Measurements from ENCODE around the gene SLC25A24. TPM values are rescaled to one million over a fixed set of nuclear protein-coding genes. Genes with fewer than 3 reads are reported as not detected.

SLC25A24 gene
- total RNA-seq, 1 experiment from 2014 or later, result 86.8 TPM

- Histone ChIP-seq H2AFZ (ENCODE audit: low read length) (no peak overlapping the region), H3K27ac (ENCODE audit: low read length) (no peak overlapping the region), H3K4me1 (ENCODE audit: low read length) (no peaks in the 10 kb centered on the region; the same call in 1 of the 2 replicates), H3K36me3 (ENCODE audit: insufficient read depth, low read length) (no peaks in the 10 kb centered on the region), H3K79me2 (ENCODE audit: low read length) (no peaks in the 10 kb centered on the region), H3K4me3 (ENCODE audit: low read length) (no peak overlapping the region), H3K9me3 (ENCODE audit: low read length) (no peaks in the 10 kb centered on the region), H4K20me1 (ENCODE audit: insufficient read depth, low read depth, low read length) (no peaks in the 10 kb centered on the region), H3K9ac (ENCODE audit: low read length) (no peak overlapping the region), H3K27me3 (ENCODE audit: low read length) (no peaks in the 10 kb centered on the region), H3K4me2 (ENCODE audit: low read depth, low read length, poor library complexity, severe bottlenecking) (no peak overlapping the region), H3K9me2 (replicated peaks; ENCODE audit: insufficient read depth, low read length) (no peaks in the 10 kb centered on the region)
- no peak for DNase-seq
These were observed 103.1 kb downstream of the SLC25A24 start for GRCh38 chr1:108097018-108097417.

DNA sequence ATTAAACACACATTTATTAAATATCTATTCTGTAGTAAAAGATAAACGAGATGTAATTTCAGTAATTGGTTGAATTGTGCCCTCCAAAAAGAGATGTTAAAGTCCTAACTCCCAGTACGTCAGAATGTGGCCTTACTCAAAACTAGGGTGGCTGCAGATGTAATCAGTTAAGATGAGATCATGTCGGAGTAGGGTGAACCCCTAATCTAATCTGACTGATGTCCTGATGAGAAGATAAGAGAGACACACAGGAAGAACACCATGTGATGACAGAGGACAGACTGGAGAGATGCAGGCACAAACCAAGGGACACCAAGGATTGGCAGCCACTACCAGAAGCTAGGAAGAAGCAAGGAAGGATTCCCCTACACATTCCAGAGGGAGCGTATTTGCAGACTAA is 104.1 kb downstream of the SLC25A24 start:
- no peaks in the 10 kb centered on the region for H3K79me2 ChIP-seq (ENCODE audit: low read length)
- H4K20me1 ChIP-seq (ENCODE audit: insufficient read depth, low read depth, low read length), result no peaks in the 10 kb centered on the region
- H3K4me1 ChIP-seq (ENCODE audit: low read length), result no peaks in the 10 kb centered on the region
- no peak overlapping the region for H3K27ac ChIP-seq (ENCODE audit: low read length)
- H3K36me3 ChIP-seq (ENCODE audit: insufficient read depth, low read length), result no peaks in the 10 kb centered on the region
- no peak overlapping the region for H2AFZ ChIP-seq (ENCODE audit: low read length)
- no peak overlapping the region for H3K4me2 ChIP-seq (ENCODE audit: low read depth, low read length, poor library complexity, severe bottlenecking)
- DNase-seq, result no peak
- H3K9me2 ChIP-seq (replicated peaks; ENCODE audit: insufficient read depth, low read length), result no peaks in the 10 kb centered on the region
- H3K9ac ChIP-seq (ENCODE audit: low read length), result no peak overlapping the region
- H3K9me3 ChIP-seq (ENCODE audit: low read length), result no peaks in the 10 kb centered on the region
- no peak overlapping the region for H3K4me3 ChIP-seq (ENCODE audit: low read length)
- H3K27me3 ChIP-seq (ENCODE audit: low read length), result no peaks in the 10 kb centered on the region

DNA sequence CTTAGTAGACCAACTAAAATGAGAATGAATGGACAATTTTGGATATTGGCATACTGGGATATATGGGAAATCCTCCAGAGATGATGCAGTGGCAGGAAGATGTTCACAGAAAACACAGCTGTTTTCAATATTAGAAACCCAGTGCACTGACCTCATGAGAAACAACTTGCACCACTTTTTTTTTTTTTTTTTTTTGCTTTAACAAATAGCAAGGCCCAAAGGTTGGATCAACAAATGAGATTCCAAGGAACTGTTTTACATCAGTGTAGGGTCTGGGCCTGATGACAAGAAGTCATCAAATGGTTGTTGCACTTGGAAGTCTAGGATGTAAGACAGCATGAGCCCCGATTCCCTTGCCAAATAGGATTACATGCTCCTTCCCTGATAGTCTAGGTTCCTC is 110.7 kb downstream of the SLC25A24 start:
- no peak overlapping the region for H2AFZ ChIP-seq (ENCODE audit: low read length)

DNA sequence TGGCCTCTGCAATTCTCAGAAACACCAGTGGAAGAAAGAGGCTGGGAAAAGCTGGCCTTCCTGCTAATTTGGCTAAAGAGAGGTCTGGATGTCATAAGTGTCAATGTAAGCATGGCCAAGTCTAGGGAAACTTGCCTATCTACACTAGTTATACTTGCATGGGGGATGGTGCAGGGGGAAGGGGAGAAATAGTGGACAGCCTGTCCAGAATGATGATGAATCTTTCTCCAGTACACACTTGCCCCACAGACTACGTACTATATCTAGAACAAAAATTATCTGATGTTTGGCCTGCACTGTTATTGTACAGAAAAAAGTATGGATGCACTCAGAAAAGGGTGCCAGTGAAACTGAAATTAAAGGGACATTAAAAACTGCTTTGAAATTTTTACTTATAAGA is 114.5 kb downstream of the SLC25A24 start:
- Histone ChIP-seq H3K27me3 (ENCODE audit: low read length) (no peaks in the 10 kb centered on the region), H3K9me2 (replicated peaks; ENCODE audit: insufficient read depth, low read length) (no peaks in the 10 kb centered on the region), H4K20me1 (ENCODE audit: insufficient read depth, low read depth, low read length) (no peaks in the 10 kb centered on the region), H3K4me3 (ENCODE audit: low read length) (no peak overlapping the region), H3K4me2 (ENCODE audit: low read depth, low read length, poor library complexity, severe bottlenecking) (no peak overlapping the region), H3K79me2 (ENCODE audit: low read length) (no peaks in the 10 kb centered on the region), H3K36me3 (ENCODE audit: insufficient read depth, low read length) (no peaks in the 10 kb centered on the region), H3K9me3 (ENCODE audit: low read length) (no peaks in the 10 kb centered on the region), H2AFZ (ENCODE audit: low read length) (no peak overlapping the region), H3K4me1 (ENCODE audit: low read length) (no peaks in the 10 kb centered on the region), H3K27ac (ENCODE audit: low read length) (no peak overlapping the region), H3K9ac (ENCODE audit: low read length) (no peak overlapping the region)
- no peak for DNase-seq

More for the DNA sequence above, 110.7 kb downstream of the SLC25A24 start:
- no peaks in the 10 kb centered on the region for H3K4me1 ChIP-seq (ENCODE audit: low read length)
- H3K36me3 ChIP-seq (ENCODE audit: insufficient read depth, low read length), result no peaks in the 10 kb centered on the region
- H4K20me1 ChIP-seq (ENCODE audit: insufficient read depth, low read depth, low read length), result no peaks in the 10 kb centered on the region
- H3K27me3 ChIP-seq (ENCODE audit: low read length), result no peaks in the 10 kb centered on the region
- H3K9me2 ChIP-seq (replicated peaks; ENCODE audit: insufficient read depth, low read length), result no peaks in the 10 kb centered on the region
- no peaks in the 10 kb centered on the region for H3K9me3 ChIP-seq (ENCODE audit: low read length)
- no peak overlapping the region for H3K27ac ChIP-seq (ENCODE audit: low read length)
- H3K79me2 ChIP-seq (ENCODE audit: low read length), result no peaks in the 10 kb centered on the region
- no peak overlapping the region for H3K4me2 ChIP-seq (ENCODE audit: low read depth, low read length, poor library complexity, severe bottlenecking)
- no peak overlapping the region for H3K9ac ChIP-seq (ENCODE audit: low read length)
- H3K4me3 ChIP-seq (ENCODE audit: low read length), result no peak overlapping the region
- DNase-seq, result no peak

DNA sequence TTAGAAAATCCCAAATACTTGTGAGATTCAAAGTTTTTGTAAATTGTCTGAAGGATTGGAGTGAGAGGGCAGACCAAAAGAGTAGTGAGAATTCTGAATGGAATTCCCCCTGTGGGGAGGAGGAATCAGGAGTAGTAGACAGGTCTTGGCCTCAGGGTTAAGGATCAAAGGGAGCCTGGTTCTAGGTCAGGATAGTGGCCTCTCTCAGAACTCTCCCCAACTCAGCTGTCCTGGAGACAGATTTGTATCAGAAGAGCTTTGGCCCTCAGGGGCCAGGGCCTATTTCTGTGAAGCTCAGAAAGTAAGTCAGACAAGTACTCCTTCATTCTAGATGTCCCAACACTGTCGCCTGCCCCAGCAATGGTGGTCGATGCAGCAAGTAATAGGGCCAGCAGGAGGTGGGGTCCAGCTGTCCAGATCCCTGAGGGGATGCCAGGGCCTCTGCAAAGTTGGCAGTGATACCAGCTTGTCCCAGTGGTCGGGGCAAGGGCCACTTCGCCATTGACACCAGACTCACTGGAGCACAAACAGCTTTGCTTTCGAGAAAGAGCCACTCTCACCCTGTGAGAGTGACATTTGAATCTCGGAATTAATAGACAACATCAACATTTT is 115.2 kb downstream of the SLC25A24 start:
- H3K9me2 ChIP-seq (replicated peaks; ENCODE audit: insufficient read depth, low read length), result no peaks in the 10 kb centered on the region
- H3K4me3 ChIP-seq (ENCODE audit: low read length), result no peak overlapping the region
- H3K9me3 ChIP-seq (ENCODE audit: low read length), result no peaks in the 10 kb centered on the region
- no peak for DNase-seq
- H3K79me2 ChIP-seq (ENCODE audit: low read length), result no peaks in the 10 kb centered on the region
- H2AFZ ChIP-seq (ENCODE audit: low read length), result no peak overlapping the region
- no peaks in the 10 kb centered on the region for H4K20me1 ChIP-seq (ENCODE audit: insufficient read depth, low read depth, low read length)
- H3K4me1 ChIP-seq (ENCODE audit: low read length), result peaks cover 1% of the 10 kb centered on the region; the same call in 1 of the 2 replicates
- H3K27me3 ChIP-seq (ENCODE audit: low read length), result no peaks in the 10 kb centered on the region
- no peak overlapping the region for H3K27ac ChIP-seq (ENCODE audit: low read length)
- no peaks in the 10 kb centered on the region for H3K36me3 ChIP-seq (ENCODE audit: insufficient read depth, low read length)
- H3K4me2 ChIP-seq (ENCODE audit: low read depth, low read length, poor library complexity, severe bottlenecking), result no peak overlapping the region
- no peak overlapping the region for H3K9ac ChIP-seq (ENCODE audit: low read length)

Other genes starting within 250 kb of the SLC25A24 start
- gene VAV3, start 235.2 kb downstream of the SLC25A24 start, total RNA-seq (2014; rRNA removed; shearing (Covaris generic); ENCODE audit: low replicate concordance), result 1.1 and 1.2 TPM in 2 replicates
- gene NBPF4, start 43.7 kb upstream of the SLC25A24 start, total RNA-seq (2014; rRNA removed; shearing (Covaris generic); ENCODE audit: low replicate concordance), result not detected in 2 replicates
- not detected in 2 replicates for gene NBPF6, start 250.0 kb upstream of the SLC25A24 start, total RNA-seq (2014; rRNA removed; shearing (Covaris generic); ENCODE audit: low replicate concordance)